Measurements from ENCODE around the gene MYO3B.

DNA sequence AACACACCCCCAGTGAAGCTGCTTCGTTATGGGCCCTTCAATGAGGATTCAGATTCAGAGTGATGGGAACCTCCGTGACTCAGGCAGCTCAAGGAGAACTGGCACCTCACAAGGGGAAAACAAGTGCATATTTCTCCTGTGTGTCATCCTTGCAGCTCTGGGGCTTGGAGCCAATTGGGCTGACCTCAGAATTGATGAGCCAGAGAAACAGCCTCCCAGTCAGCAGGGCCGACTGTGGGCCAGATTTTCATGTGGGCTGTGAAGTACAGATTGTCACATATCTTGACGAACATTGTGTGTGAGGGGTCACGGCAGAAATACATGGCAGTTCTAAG is 347.6 kb downstream of the MYO3B start:
- TF ChIP-seq, protein P1, sequence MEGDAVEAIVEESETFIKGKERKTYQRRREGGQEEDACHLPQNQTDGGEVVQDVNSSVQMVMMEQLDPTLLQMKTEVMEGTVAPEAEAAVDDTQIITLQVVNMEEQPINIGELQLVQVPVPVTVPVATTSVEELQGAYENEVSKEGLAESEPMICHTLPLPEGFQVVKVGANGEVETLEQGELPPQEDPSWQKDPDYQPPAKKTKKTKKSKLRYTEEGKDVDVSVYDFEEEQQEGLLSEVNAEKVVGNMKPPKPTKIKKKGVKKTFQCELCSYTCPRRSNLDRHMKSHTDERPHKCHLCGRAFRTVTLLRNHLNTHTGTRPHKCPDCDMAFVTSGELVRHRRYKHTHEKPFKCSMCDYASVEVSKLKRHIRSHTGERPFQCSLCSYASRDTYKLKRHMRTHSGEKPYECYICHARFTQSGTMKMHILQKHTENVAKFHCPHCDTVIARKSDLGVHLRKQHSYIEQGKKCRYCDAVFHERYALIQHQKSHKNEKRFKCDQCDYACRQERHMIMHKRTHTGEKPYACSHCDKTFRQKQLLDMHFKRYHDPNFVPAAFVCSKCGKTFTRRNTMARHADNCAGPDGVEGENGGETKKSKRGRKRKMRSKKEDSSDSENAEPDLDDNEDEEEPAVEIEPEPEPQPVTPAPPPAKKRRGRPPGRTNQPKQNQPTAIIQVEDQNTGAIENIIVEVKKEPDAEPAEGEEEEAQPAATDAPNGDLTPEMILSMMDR (IDR thresholded peaks at IDR 0.05; ENCODE audit: low read length) = no peak
- no peak for TF ChIP-seq EZH2 (optimal IDR thresholded peaks at IDR 0.05; ENCODE audit: low read depth, low read length)
